Stomach (tissue), 4 donors: ENCODE data around the gene RALGDS.

Source experiments
- CTCF ChIP-seq, 7 experiments: fragments of 450-650 bp in 4 of 7; fragments of 200-600 bp in 3 of 7; sonication (generic) in 3 of 7; IDR thresholded peaks; one replicate each; pipeline ENCODE4 v1.5.1; 2016 to 2019; ENCODE audit warnings: antibody characterized with exemption in 7 of 7, control low read depth in 2 of 7, mild to moderate bottlenecking in 1 of 7
- POLR2A ChIP-seq, 4 donors: fragments of 450-650 bp; IDR thresholded peaks; one replicate each; pipeline ENCODE4 v1.6.1; 2016; ENCODE audit warnings: antibody characterized with exemption in 4 of 4, control low read depth in 2 of 4, mild to moderate bottlenecking in 1 of 4, moderate library complexity in 1 of 4

DNA sequence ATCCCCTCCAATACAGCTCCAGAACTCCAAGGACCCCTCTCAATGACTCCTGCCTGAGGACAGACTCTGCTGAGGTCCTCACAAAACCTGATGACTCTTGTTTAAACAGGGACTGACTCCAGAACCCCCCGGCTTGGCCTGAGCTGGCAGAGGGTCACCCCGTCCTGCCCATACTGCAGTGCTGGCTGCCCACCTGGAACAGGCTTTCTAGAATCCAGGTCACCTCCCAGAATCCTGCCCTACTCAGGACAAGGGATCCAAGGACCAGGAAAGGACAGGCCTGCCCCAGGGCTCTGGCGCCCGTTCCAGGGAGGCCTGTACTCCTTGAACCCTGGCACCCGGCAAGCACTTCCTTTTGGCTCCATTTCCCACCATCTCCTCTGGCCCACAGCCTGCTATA, 22.2 kb downstream of the RALGDS start:
- no peak for TF ChIP-seq CTCF (IDR thresholded peaks at IDR 0.05)
- TF ChIP-seq POLR2A (IDR thresholded peaks at IDR 0.05) = no peak
